Gastrocnemius medialis (tissue), 4 donors: ENCODE measurements around the gene RNF214. TPM values are rescaled to one million over a fixed set of nuclear protein-coding genes. Genes with fewer than 3 reads are reported as not detected.
"Not testable (repeated sequence)": the region's sequence is repeated elsewhere in the genome, so short reads cannot be mapped to it uniquely, and the experiment has no call there.

ENCODE experiments used
- ATAC-seq, 2 donors: fragments of 150-250 bp; one replicate each; pipeline ENCODE4 v1.9.1; 2016
- DNase-seq, 2 donors: peaks; one replicate each; pipeline ENCODE4 v3.0.0-alpha.2; 2019
- H3K27ac ChIP-seq, 4 donors: fragments of 200-600 bp; sonication (generic); 1 replicate in 1 of 4; 2 replicates in 3 of 4; pipeline ENCODE4 v1.5.1; 2016 to 2018; ENCODE audit warnings: mild to moderate bottlenecking in 2 of 4, moderate library complexity in 1 of 4
- H3K27me3 ChIP-seq, 3 donors: fragments of 200-600 bp; sonication (generic) in 2 of 3; 1 replicate in 1 of 3; 2 replicates in 2 of 3; pipeline versions ENCODE4 v1.5.1 to v1.6.0; 2016 to 2019; ENCODE audit warnings: mild to moderate bottlenecking in 1 of 3, moderate library complexity in 1 of 3
- H3K36me3 ChIP-seq, 2 donors: fragments of 200-600 bp; sonication (generic) in 1 of 2; one replicate each; pipeline ENCODE4 v1.5.1; 2017 to 2018
- H3K4me1 ChIP-seq, 2 donors: fragments of 200-600 bp; sonication (generic) in 1 of 2; one replicate each; pipeline ENCODE4 v1.5.1; 2016 to 2017; ENCODE audit warnings: mild to moderate bottlenecking in 2 of 2
- H3K4me3 ChIP-seq, 4 donors: fragments of 200-600 bp; sonication (generic) in 3 of 4; 1 replicate in 1 of 4; 2 replicates in 3 of 4; pipeline ENCODE4 v1.5.1; 2016 to 2019; ENCODE audit warnings: mild to moderate bottlenecking in 2 of 4
- H3K9me3 ChIP-seq, 3 donors: fragments of 200-600 bp; sonication (generic) in 2 of 3; 1 replicate in 1 of 3; 2 replicates in 2 of 3; pipeline ENCODE4 v1.5.1; 2016 to 2019
- CTCF ChIP-seq, 5 experiments: fragments of 450-650 bp in 3 of 5; fragments of 200-600 bp in 2 of 5; sonication (generic) in 2 of 5; IDR thresholded peaks in 4 of 5; conservative IDR thresholded peaks in 1 of 5; 1 replicate in 4 of 5; 2 replicates in 1 of 5; pipeline ENCODE4 v1.5.1; 2016 to 2019; ENCODE audit warnings: antibody characterized with exemption in 5 of 5, mild to moderate bottlenecking in 3 of 5, moderate library complexity in 3 of 5
- POLR2A ChIP-seq, 2 donors: fragments of 450-650 bp; IDR thresholded peaks; one replicate each; pipeline ENCODE4 v1.6.1; 2017; ENCODE audit warnings: antibody characterized with exemption in 2 of 2, mild to moderate bottlenecking in 2 of 2, moderate library complexity in 2 of 2
- in situ Hi-C, 4 donors: fragments of 200-750 bp; cut with MboI; loops; one replicate each; pipeline versions ENCODE4 v1.15.0 to v1.8.0; 2017; ENCODE audit warnings: low sequenced_read_pairs in 4 of 4
- intact Hi-C: fragments of 100-400 bp; cut with DNase I; formaldehyde crosslinking; loops from one replicate; pipeline ENCODE4 v1.15.1; 2023; ENCODE audit warnings: low total_unique reads
- total RNA-seq, 4 donors: library from RNA; depleted of rRNA; stranded (reverse); fragments of >200 nt; gene quantifications; one replicate each; pipeline versions ENCODE4 v1.1.0 to v1.2.3, GENCODE V29; 2016

RNF214 gene
- total RNA-seq, 4 donors from 2014 or later = 17.1 to 22.7 (median 19.9) TPM

- ATAC-seq = no peak
- H3K4me1 ChIP-seq = no peaks in the 10 kb centered on the region
- H3K27me3 ChIP-seq = no peaks in the 10 kb centered on the region
- intact Hi-C loops (no loop called here), in situ Hi-C loops (no loop called here)
- no peak for DNase-seq
- no peak overlapping the region for H3K27ac ChIP-seq
- no peak overlapping the region for H3K4me3 ChIP-seq
- no peaks in the 10 kb centered on the region for H3K9me3 ChIP-seq
- no peak for TF ChIP-seq POLR2A (IDR thresholded peaks at IDR 0.05)
- no peak for TF ChIP-seq CTCF (IDR thresholded peaks at IDR 0.05 in 4 of 5, conservative IDR thresholded peaks at IDR 0.05 in 1 of 5)
- peaks cover 0 to 24% of the 10 kb centered on the region in 2 donors for H3K36me3 ChIP-seq
These were observed 26.1 kb downstream of the RNF214 start for GRCh38 chr11:117258576-117258975.

DNA sequence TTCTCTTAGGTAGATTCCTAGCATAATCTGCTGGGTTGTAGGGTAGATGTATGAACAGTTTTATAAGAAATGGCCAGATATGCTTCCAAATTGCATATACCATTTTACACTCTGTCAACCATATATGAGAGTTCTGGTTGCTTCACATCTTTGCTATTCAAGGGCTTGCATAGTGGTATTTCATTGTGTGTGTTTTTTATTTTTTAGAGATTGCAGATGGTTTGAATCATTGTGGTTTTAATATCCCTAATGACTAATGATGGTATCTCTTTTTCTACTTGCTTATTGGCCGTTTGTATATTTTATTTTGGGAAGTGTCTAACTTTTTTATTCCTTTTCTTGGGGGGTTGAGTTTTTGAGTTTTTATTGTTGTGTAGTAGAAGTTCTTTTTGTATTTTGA lies 26.9 kb downstream of the RNF214 start:
- no peaks in the 10 kb centered on the region for H3K4me1 ChIP-seq
- in situ Hi-C loops = no loop called here
- DNase-seq = no peak
- no peak overlapping the region for H3K4me3 ChIP-seq
- no peaks in the 10 kb centered on the region for H3K27me3 ChIP-seq
- no peak overlapping the region for H3K27ac ChIP-seq
- no peak for ATAC-seq
- H3K36me3 ChIP-seq = peaks cover 0 to 21% of the 10 kb centered on the region in 2 donors
- intact Hi-C loops = no loop called here
- no peak for TF ChIP-seq CTCF (IDR thresholded peaks at IDR 0.05 in 4 of 5, conservative IDR thresholded peaks at IDR 0.05 in 1 of 5)
- no peak for TF ChIP-seq POLR2A (IDR thresholded peaks at IDR 0.05)
- no peaks in the 10 kb centered on the region for H3K9me3 ChIP-seq

DNA sequence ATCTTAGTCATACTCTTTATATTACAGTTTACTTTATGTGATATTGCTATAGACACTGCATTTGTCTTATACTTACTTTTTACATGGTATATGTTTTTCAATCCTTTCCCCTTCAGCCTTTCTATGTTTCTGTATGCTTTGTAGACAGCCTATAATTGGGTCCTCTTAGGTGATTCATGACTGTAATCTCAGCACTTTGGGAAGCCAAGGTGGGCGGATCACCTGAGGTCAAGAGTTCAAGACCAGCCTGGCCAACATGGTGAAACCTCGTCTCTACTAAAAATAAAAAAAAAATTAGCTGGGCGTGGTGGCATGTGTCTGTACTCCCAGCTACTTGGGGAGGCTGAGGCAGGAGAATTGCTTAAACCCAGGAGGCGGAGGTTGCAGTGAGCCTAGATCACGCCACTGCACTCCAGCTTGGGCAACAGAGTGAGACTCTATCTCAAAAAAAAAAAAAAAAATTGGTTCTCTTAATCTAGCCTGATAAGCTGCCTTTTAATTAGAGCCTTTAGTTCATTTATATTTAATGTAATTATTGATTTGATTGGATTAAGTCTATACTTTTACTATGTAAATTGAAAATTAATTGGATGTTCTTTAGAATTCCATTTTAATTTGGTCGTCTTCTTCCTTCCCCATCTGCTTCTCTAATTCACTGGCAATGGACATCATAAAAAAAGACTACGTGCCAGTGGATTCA lies 32.3 kb downstream of the RNF214 start:
- H3K36me3 ChIP-seq, ATAC-seq, H3K9me3 ChIP-seq, DNase-seq, H3K27ac ChIP-seq, H3K27me3 ChIP-seq, in situ Hi-C loops, H3K4me1 ChIP-seq, H3K4me3 ChIP-seq, intact Hi-C loops: not testable (repeated sequence)

- in situ Hi-C loops = no loop called here
- intact Hi-C loops = no loop called here
- Histone ChIP-seq H3K36me3 (no peaks in the 10 kb centered on the region), H3K27me3 (no peaks in the 10 kb centered on the region), H3K4me3 (no peak overlapping the region), H3K9me3 (no peaks in the 10 kb centered on the region), H3K27ac (no peak overlapping the region), H3K4me1 (no peaks in the 10 kb centered on the region)
- TF ChIP-seq POLR2A (IDR thresholded peaks at IDR 0.05) (no peak), CTCF (IDR thresholded peaks at IDR 0.05 in 4 of 5, conservative IDR thresholded peaks at IDR 0.05 in 1 of 5) (no peak)
- DNase-seq = no peak
- no peak for ATAC-seq
These were observed 33.3 kb downstream of the RNF214 start for GRCh38 chr11:117265745-117266144.

DNA sequence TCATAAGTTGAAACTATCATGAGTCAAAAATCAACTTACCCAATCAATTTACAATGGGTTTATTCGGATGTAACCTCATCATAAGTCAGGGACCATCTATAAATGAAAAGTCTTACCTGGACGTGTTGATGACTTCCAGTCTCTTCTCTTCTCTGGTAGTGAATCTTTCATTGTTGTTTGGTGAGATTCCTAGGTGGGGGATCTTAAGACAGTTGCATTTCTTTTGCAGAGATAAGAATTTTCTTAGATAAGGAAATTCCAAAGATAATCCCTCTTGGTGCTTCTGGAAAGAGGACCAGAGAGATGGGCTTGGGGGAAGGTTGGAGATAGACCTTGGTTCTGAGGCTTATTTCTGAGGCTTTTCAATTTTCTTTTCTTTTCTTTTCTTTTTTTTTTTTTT lies 37.4 kb downstream of the RNF214 start:
- Histone ChIP-seq H3K36me3 (no peaks in the 10 kb centered on the region), H3K9me3 (no peaks in the 10 kb centered on the region), H3K4me3 (no peak overlapping the region), H3K4me1 (no peaks in the 10 kb centered on the region), H3K27me3 (no peaks in the 10 kb centered on the region), H3K27ac (no peak overlapping the region)
- in situ Hi-C loops = no loop called here
- no peak for ATAC-seq
- no peak for DNase-seq
- intact Hi-C loops = no loop called here
- no peak for TF ChIP-seq CTCF (IDR thresholded peaks at IDR 0.05 in 4 of 5, conservative IDR thresholded peaks at IDR 0.05 in 1 of 5)
- no peak for TF ChIP-seq POLR2A (IDR thresholded peaks at IDR 0.05)
